Astrocyte (in vitro differentiated cells and primary cell): ENCODE data around the gene SYNGR1.

Experiments used
- CTCF ChIP-seq: IDR thresholded peaks from 2 replicates; pipeline ENCODE4 v1.5.1; 2011; ENCODE audit warnings: low read depth, mild to moderate bottlenecking, inconsistent platforms, low read length, moderate library complexity; ENCODE audit not compliant: insufficient read depth
- EZH2 ChIP-seq: IDR thresholded peaks from 2 replicates; pipeline ENCODE4 v1.6.1; 2012; ENCODE audit warnings: mild to moderate bottlenecking, low read length, inconsistent platforms; ENCODE audit not compliant: insufficient read depth

GRCh38 chr22:39341179-39341578, 8.6 kb upstream of the SYNGR1 start:
- TF ChIP-seq CTCF (no peak), EZH2 (no peak)
